ENCODE results near the gene DPYD. TPM values are rescaled to one million over a fixed set of nuclear protein-coding genes. Genes with fewer than 3 reads are reported as not detected.

Gene DPYD
- polyA plus RNA-seq, 1 of the 3 experiments (the other 2 are of a cell fraction): 23.0 TPM

- H3K79me2 ChIP-seq (ENCODE audit: insufficient read depth): no peaks in the 10 kb centered on the region
- peaks cover 0 to 28% of the 10 kb centered on the region in 2 experiments; a peak in 2 of 4 replicates for H3K4me1 ChIP-seq (ENCODE audit: control insufficient read depth in 1 of 2, insufficient read depth in 2 of 2, low read depth in 1 of 2, low read length in 1 of 2)
- H3K27me3 ChIP-seq (ENCODE audit: insufficient read depth): no peaks in the 10 kb centered on the region
- H3F3A ChIP-seq (replicated peaks; ENCODE audit: insufficient read depth): peaks cover 30% of the 10 kb centered on the region
- no peak overlapping the region for H3K4me3 ChIP-seq (ENCODE audit: low read depth in 2 of 2, low read length in 1 of 2)
- H3K9ac ChIP-seq: no peak overlapping the region
- no peak overlapping the region for H2AFZ ChIP-seq (ENCODE audit: low read depth)
- CTCF ChIA-PET: no interaction called here
- no peak overlapping the region for H3K4me2 ChIP-seq
- DNase-seq: no peak
- H3K36me3 ChIP-seq (replicated peaks in 1 of 2; ENCODE audit: control insufficient read depth in 1 of 2, insufficient read depth in 2 of 2, low read length in 1 of 2): peaks cover 0 to 46% of the 10 kb centered on the region in 2 experiments
- no peaks in the 10 kb centered on the region for H4K20me1 ChIP-seq (ENCODE audit: insufficient read depth)
- POLR2A ChIA-PET: no interaction called here
- H3K9me2 ChIP-seq: no peaks in the 10 kb centered on the region
- H3K9me3 ChIP-seq: no peaks in the 10 kb centered on the region
- H3K27ac ChIP-seq (ENCODE audit: low read depth in 2 of 2, low read length in 1 of 2): no peak overlapping the region
- peak; percentile 67 for TF ChIP-seq JUND (IDR thresholded peaks at IDR 0.05)
- peak; percentile 66 for TF ChIP-seq TCF12 (IDR thresholded peaks at IDR 0.05)
- TF ChIP-seq EP300 (IDR thresholded peaks at IDR 0.05; ENCODE audit: borderline replicate concordance in 1 of 2, low read depth in 1 of 2, low read length in 1 of 2): peak in 1 of 2 experiments; percentile 11; a peak in 1 of 4 replicates
- no peak for TF ChIP-seq USF2 (IDR thresholded peaks at IDR 0.05; ENCODE audit: borderline replicate concordance, low read depth, low read length)
- TF ChIP-seq RCOR1 (IDR thresholded peaks at IDR 0.05; ENCODE audit: low read length): no peak
- no peak for TF ChIP-seq CHD2 (IDR thresholded peaks at IDR 0.05; ENCODE audit: low read length, partially characterized antibody)
- no peak for TF ChIP-seq IRF3 (IDR thresholded peaks at IDR 0.05; ENCODE audit: low read depth, low read length)
- TF ChIP-seq GABPA (IDR thresholded peaks at IDR 0.05; ENCODE audit: low read depth): no peak
- TF ChIP-seq RAD21 (IDR thresholded peaks at IDR 0.05; ENCODE audit: low read length): no peak
- no peak for TF ChIP-seq RFX5 (IDR thresholded peaks at IDR 0.05; ENCODE audit: low read length)
- TF ChIP-seq TAF1 (IDR thresholded peaks at IDR 0.05; ENCODE audit: borderline replicate concordance, low read depth, low read length): no peak
- TF ChIP-seq SMC3 (IDR thresholded peaks at IDR 0.05; ENCODE audit: low read depth, low read length): no peak
- no peak for TF ChIP-seq RXRA (IDR thresholded peaks at IDR 0.05; ENCODE audit: borderline replicate concordance, low read depth)
- no peak for TF ChIP-seq YY1 (IDR thresholded peaks at IDR 0.05; ENCODE audit: low read depth)
- TF ChIP-seq FOXJ3 (CRISPR knock-in tag; IDR thresholded peaks at IDR 0.05): no peak
- no peak for TF ChIP-seq GATA2 (CRISPR knock-in tag; IDR thresholded peaks at IDR 0.05)
- peak; percentile 65; the same call in 1 of the 2 replicates for TF ChIP-seq MAX (IDR thresholded peaks at IDR 0.05; ENCODE audit: low read depth)
- peak; percentile 30 for TF ChIP-seq PBX3 (IDR thresholded peaks at IDR 0.05)
- TF ChIP-seq TEAD4 (IDR thresholded peaks at IDR 0.05; ENCODE audit: borderline replicate concordance, insufficient read depth): no peak
- no peak for TF ChIP-seq ELF1 (IDR thresholded peaks at IDR 0.05)
- no peak for TF ChIP-seq REST (IDR thresholded peaks at IDR 0.05; ENCODE audit: low read depth, low read length)
- no peak for TF ChIP-seq EZH2phosphoT487 (IDR thresholded peaks at IDR 0.05; ENCODE audit: borderline replicate concordance, low read depth)
- TF ChIP-seq ZBTB33 (IDR thresholded peaks at IDR 0.05; ENCODE audit: borderline replicate concordance, low read depth): no peak
- no peak for TF ChIP-seq POLR2AphosphoS5 (IDR thresholded peaks at IDR 0.05; ENCODE audit: low read depth, low read length)
- TF ChIP-seq SIN3A (IDR thresholded peaks at IDR 0.05; ENCODE audit: borderline replicate concordance, low read depth, low read length): no peak
- peak; percentile 60 for TF ChIP-seq FOSL2 (IDR thresholded peaks at IDR 0.05; ENCODE audit: borderline replicate concordance, low read depth)
- TF ChIP-seq NRF1 (IDR thresholded peaks at IDR 0.05; ENCODE audit: low read depth, low read length): no peak
These were observed 730.5 kb downstream of the DPYD start for GRCh38 chr1:97190326-97190725.
